K562 (cell line): ENCODE data around the gene PLEKHM2. TPM values are rescaled to one million over a fixed set of nuclear protein-coding genes. Genes with fewer than 3 reads are reported as not detected.
A peak's percentile ranks its signal among the peaks of the same experiment; 100 is the strongest.

Experiments
- ATF1 ChIP-seq, 2 experiments: fragments of 450-650 bp in 1 of 2; IDR thresholded peaks; 2 replicates each; pipeline ENCODE4 v1.6.1; 2016; ENCODE audit warnings: missing compliant biosample characterization in 1 of 2, missing genetic modification characterization in 1 of 2
- CBX2 ChIP-seq: fragments of 200-600 bp; sonication (generic); IDR thresholded peaks from one replicate; pipeline ENCODE4 v1.6.1; 2012; ENCODE audit warnings: mild to moderate bottlenecking, low read length, inconsistent platforms; ENCODE audit not compliant: insufficient read depth, poor library complexity, severe bottlenecking
- ILF3 ChIP-seq: fragments of 450-650 bp; IDR thresholded peaks from 2 replicates; pipeline ENCODE4 v1.6.1; 2018; ENCODE audit warnings: antibody characterized with exemption, mild to moderate bottlenecking, moderate library complexity, borderline replicate concordance
- IRF1 ChIP-seq: sonication (generic); formaldehyde crosslinking; IDR thresholded peaks from 2 replicates; pipeline ENCODE4 v1.8.0; 2022; ENCODE audit warnings: missing genetic modification reagents, mild to moderate bottlenecking, borderline replicate concordance
- MBD2 ChIP-seq: sonication (generic); IDR thresholded peaks from 2 replicates; pipeline ENCODE4 v1.6.1; 2016; ENCODE audit warnings: low read depth, borderline replicate concordance
- MNT ChIP-seq, 2 experiments: fragments of 450-650 bp; conservative IDR thresholded peaks; 2 replicates each; pipeline ENCODE4 v1.6.1; 2017; ENCODE audit warnings: mild to moderate bottlenecking in 2 of 2, moderate library complexity in 2 of 2
- NELFE ChIP-seq: IDR thresholded peaks from 2 replicates; pipeline ENCODE4 v1.6.1; 2011; ENCODE audit warnings: mild to moderate bottlenecking; ENCODE audit not compliant: insufficient read depth, insufficient read length
- NR2C1 ChIP-seq, 2 experiments: fragments of 450-650 bp; IDR thresholded peaks; 2 replicates each; pipeline ENCODE4 v1.6.1; 2017; ENCODE audit warnings: mild to moderate bottlenecking in 2 of 2, antibody characterized with exemption in 1 of 2, inconsistent platforms in 1 of 2, missing compliant biosample characterization in 1 of 2, missing genetic modification characterization in 1 of 2
- POLR2G ChIP-seq: fragments of 200-400 bp; formaldehyde crosslinking; IDR thresholded peaks from 2 replicates; pipeline ENCODE4 v1.6.1; 2017; ENCODE audit warnings: low read depth, mild to moderate bottlenecking, antibody characterized with exemption, low read length, moderate library complexity
- RAD21 ChIP-seq, 2 experiments: fragments of 250-450 bp in 1 of 2; fragments of 450-650 bp in 1 of 2; sonication (Bioruptor Pico) in 1 of 2; formaldehyde crosslinking in 1 of 2; IDR thresholded peaks in 1 of 2; conservative IDR thresholded peaks in 1 of 2; 2 replicates each; pipeline versions ENCODE4 v1.4.0 to v1.8.0; 2020 to 2022; ENCODE audit warnings: mild to moderate bottlenecking in 2 of 2, moderate library complexity in 1 of 2
- SPI1 ChIP-seq: IDR thresholded peaks from 2 replicates; pipeline ENCODE4 v1.6.1; 2011; ENCODE audit warnings: low read depth, low read length, control low read depth, borderline replicate concordance
- TBL1XR1 ChIP-seq, 2 experiments: IDR thresholded peaks; 2 replicates each; pipeline ENCODE4 v1.6.1; 2012; ENCODE audit warnings: improper control_type of control experiment in 2 of 2, low read length in 2 of 2, mild to moderate bottlenecking in 1 of 2
- TGIF2 ChIP-seq: sonication (generic); formaldehyde crosslinking; IDR thresholded peaks from 2 replicates; pipeline ENCODE4 v1.8.1; 2022; ENCODE audit warnings: mild to moderate bottlenecking, missing genetic modification reagents, moderate library complexity
- ZFP30 ChIP-seq: fragments of 250-450 bp; sonication (Bioruptor Pico); IDR thresholded peaks from 2 replicates; pipeline ENCODE4 v1.8.0; 2022; ENCODE audit warnings: moderate library complexity, mild to moderate bottlenecking, inconsistent platforms, borderline replicate concordance
- ZNF121 ChIP-seq: sonication (generic); formaldehyde crosslinking; conservative IDR thresholded peaks from 2 replicates; pipeline ENCODE4 v1.8.0; 2022; ENCODE audit warnings: missing genetic modification reagents
- ZNF280A ChIP-seq: fragments of 450-650 bp; IDR thresholded peaks from 2 replicates; pipeline ENCODE4 v1.6.1; 2018; ENCODE audit warnings: mild to moderate bottlenecking, low read depth; ENCODE audit not compliant: partially characterized antibody
- ZNF766 ChIP-seq: fragments of 200-800 bp; sonication (Bioruptor generic); conservative IDR thresholded peaks from 2 replicates; pipeline ENCODE4 v1.6.1; 2016; ENCODE audit warnings: missing genetic modification characterization, missing compliant biosample characterization
- polyA plus RNA-seq, 8 experiments: library from polyadenylated mRNA; depleted of rRNA in 4 of 8; stranded (reverse) in 5 of 8; unstranded in 3 of 8; fragments of >200 nt; fragmentation: Nextera tagmentation in 2 of 8; fragmentation: Illumina TruSeq in 1 of 8; extraction: Ambion mirVana in 2 of 8; extraction: Trizol in 1 of 8; gene quantifications; 2 replicates each; pipeline versions ENCODE4 v1.2.1 to v1.2.3, GENCODE V29; 2011 to 2014; ENCODE audit warnings: inconsistent platforms in 1 of 8, missing spikeins in 1 of 8
- total RNA-seq, 7 experiments: library from RNA; depleted of rRNA in 6 of 7; stranded (reverse); fragments of >200 nt in 6 of 7; fragmentation: Illumina TruSeq in 2 of 7; extraction: Trizol in 2 of 7; gene quantifications; 2 replicates each; pipeline versions ENCODE4 v1.2.1 to v1.2.3, GENCODE V29; 2011 to 2021; ENCODE audit warnings: low replicate concordance in 1 of 7

The PLEKHM2 gene
- total and polyA plus RNA-seq, 9 of the 15 experiments (the other 6 are each of a cell fraction or from before 2014, with no cell fraction given), result 0.27 to 63.7 (median 33.2) TPM

- TF ChIP-seq ZNF280A, result no peak
- 0 out of 2 replicates have a peak, but pooled peaks have one; percentile 17 for TF ChIP-seq POLR2G
- no peak for TF ChIP-seq NR2C1 (IDR thresholded peaks at IDR 0.05)
- no peak for TF ChIP-seq NR2C1 (tag; IDR thresholded peaks at IDR 0.05)
- TF ChIP-seq MNT (conservative IDR thresholded peaks at IDR 0.05), result no peak
- no peak for TF ChIP-seq ILF3
- TF ChIP-seq ATF1 (CRISPR knock-in tag; IDR thresholded peaks at IDR 0.05), result no peak
- TF ChIP-seq ATF1 (tag; IDR thresholded peaks at IDR 0.05), result no peak
- no peak for TF ChIP-seq NELFE
- TF ChIP-seq CBX2, result no peak
- no peak for TF ChIP-seq IRF1 (CRISPR knock-in tag)
- TF ChIP-seq ZNF121 (CRISPR knock-in tag), result peak; percentile 97
- TF ChIP-seq TGIF2 (CRISPR knock-in tag), result no peak
- TF ChIP-seq MBD2, result no peak
- no peak for TF ChIP-seq TBL1XR1 (IDR thresholded peaks at IDR 0.05; ENCODE audit: low read length in 2 of 2)
- TF ChIP-seq RAD21 (CRISPR knock-in tag; conservative IDR thresholded peaks at IDR 0.05 in 1 of 2, IDR thresholded peaks at IDR 0.05 in 1 of 2), result peak in 1 of 2 experiments; percentile 58; a peak in 2 of 4 replicates
- no peak for TF ChIP-seq ZFP30 (CRISPR knock-in tag)
- peak; percentile 57; the same call in 1 of the 2 replicates for TF ChIP-seq SPI1
- 0 out of 2 replicates have a peak, but pooled peaks have one; percentile 31 for TF ChIP-seq ZNF766 (CRISPR knock-in tag)
Measured at GRCh38 chr1:15702722-15703550, 18.8 kb downstream of the PLEKHM2 start (continued).
